PC-3 (cell line): Measurements from ENCODE around the gene SORBS2. TPM values are rescaled to one million over a fixed set of nuclear protein-coding genes. Genes with fewer than 3 reads are reported as not detected.

Experiments used
- ATAC-seq: fragments of 200-7000 bp; cut with Tn5 transposase; 2 replicates; pipeline ENCODE4 v1.9.1; 2020; ENCODE audit warnings: mild to moderate bottlenecking, moderate library complexity
- BruUV-seq: library from RNA; stranded (reverse); fragments of 400-500 nt; replicated peaks from 2 replicates; lab custom pipeline; 2021; lab: Mats Ljungman, UMichigan
- CTCF ChIA-PET: fragments of 300-600 bp; sonication (Branson Sonifier 250); formaldehyde crosslinking; loops from one replicate; lab custom pipeline; 2022; ENCODE audit warnings: antibody characterized with exemption; lab: Charles Lee
- POLR2A ChIA-PET: fragments of 300-600 bp; sonication (Branson Sonifier 250); formaldehyde crosslinking; loops from one replicate; lab custom pipeline; 2022; ENCODE audit warnings: antibody characterized with exemption; ENCODE audit not compliant: unreplicated experiment; lab: Charles Lee
- DNase-seq: peaks from one replicate; pipeline ENCODE4 v3.0.0-alpha.2; 2015
- H2AFZ ChIP-seq: fragments of 300-600 bp; sonication (generic); 2 replicates; pipeline ENCODE4 v1.6.0; 2016; ENCODE audit warnings: antibody characterized with exemption, low read length
- H3F3A ChIP-seq: fragments of 300-600 bp; sonication (generic); one replicate; pipeline ENCODE4 v1.6.0; 2017; ENCODE audit warnings: antibody characterized with exemption, low read length, control low read depth, mild to moderate bottlenecking; ENCODE audit not compliant: unreplicated experiment
- H3K27ac ChIP-seq: fragments of 300-600 bp; sonication (generic); 2 replicates; pipeline ENCODE4 v1.5.1; 2016; ENCODE audit warnings: mild to moderate bottlenecking, low read length
- H3K27me3 ChIP-seq: fragments of 300-600 bp; sonication (generic); 2 replicates; pipeline ENCODE4 v1.6.1; 2016; ENCODE audit warnings: low read length, mixed read lengths
- H3K36me3 ChIP-seq: fragments of 300-600 bp; sonication (generic); 2 replicates; pipeline ENCODE4 v1.6.1; 2016; ENCODE audit warnings: low read depth, mixed run types, low read length, mixed read lengths
- H3K4me1 ChIP-seq: fragments of 300-600 bp; sonication (generic); 2 replicates; pipeline ENCODE4 v1.5.1; 2016; ENCODE audit warnings: low read length; ENCODE audit not compliant: insufficient read depth
- H3K4me2 ChIP-seq: fragments of 300-600 bp; sonication (generic); 2 replicates; pipeline ENCODE4 v1.6.0; 2016; ENCODE audit warnings: low read length
- H3K4me3 ChIP-seq: fragments of 300-600 bp; sonication (generic); 2 replicates; pipeline ENCODE4 v1.5.1; 2016; ENCODE audit warnings: mild to moderate bottlenecking, low read length, mixed read lengths
- H3K79me2 ChIP-seq: fragments of 300-600 bp; sonication (generic); 2 replicates; pipeline ENCODE4 v1.6.1; 2017; ENCODE audit warnings: low read length, mixed read lengths
- H3K9ac ChIP-seq: fragments of 300-600 bp; sonication (generic); 2 replicates; pipeline ENCODE4 v1.6.0; 2016; ENCODE audit warnings: mild to moderate bottlenecking, low read length
- H3K9me2 ChIP-seq: fragments of 300-600 bp; sonication (generic); replicated peaks from 2 replicates; pipeline ENCODE4 v1.6.1; 2016; ENCODE audit warnings: mixed run types, low read length, mixed read lengths
- H3K9me3 ChIP-seq: fragments of 300-600 bp; sonication (generic); 2 replicates; pipeline ENCODE4 v1.6.1; 2016; ENCODE audit warnings: low read length, mixed read lengths
- H4K20me1 ChIP-seq: fragments of 300-600 bp; sonication (generic); 2 replicates; pipeline ENCODE4 v1.6.1; 2016; ENCODE audit warnings: low read length, mixed read lengths
- CTCF ChIP-seq: fragments of 300-600 bp; sonication (generic); conservative IDR thresholded peaks from 2 replicates; pipeline ENCODE4 v1.5.1; 2017; ENCODE audit warnings: antibody characterized with exemption, low read depth, mild to moderate bottlenecking, low read length
- EZH2 ChIP-seq: fragments of 300-600 bp; sonication (generic); IDR thresholded peaks from one replicate; pipeline ENCODE4 v1.6.1; 2017; ENCODE audit warnings: antibody characterized with exemption, mild to moderate bottlenecking, low read length; ENCODE audit not compliant: unreplicated experiment
- EZH2phosphoT487 ChIP-seq: fragments of 300-600 bp; sonication (generic); IDR thresholded peaks from 2 replicates; pipeline ENCODE4 v1.6.1; 2018; ENCODE audit warnings: mild to moderate bottlenecking, antibody characterized with exemption, low read length, borderline replicate concordance
- intact Hi-C: fragments of 100-400 bp; cut with micrococcal nuclease; formaldehyde crosslinking; loops from 2 replicates; pipeline ENCODE4 v1.9.0; 2023
- total RNA-seq: library from RNA; depleted of rRNA; stranded (reverse); fragments of >200 nt; gene quantifications from 2 replicates; pipeline ENCODE4 v1.2.3, GENCODE V29; 2014

Gene SORBS2
- total RNA-seq, 1 experiment from 2014 or later = 3.6 TPM

GRCh38 chr4:185657699-185658098, 154.3 kb downstream of the SORBS2 start:
- Histone ChIP-seq H3K36me3 (no peaks in the 10 kb centered on the region), H3K27me3 (no peaks in the 10 kb centered on the region), H3K79me2 (no peaks in the 10 kb centered on the region), H3F3A (no peaks in the 10 kb centered on the region), H3K4me2 (no peak overlapping the region), H4K20me1 (no peaks in the 10 kb centered on the region), H3K9me3 (no peaks in the 10 kb centered on the region), H3K4me1 (peaks cover 9% of the 10 kb centered on the region), H3K9me2 (no peaks in the 10 kb centered on the region), H3K9ac (no peak overlapping the region), H3K4me3 (no peak overlapping the region), H2AFZ (no peak overlapping the region), H3K27ac (no peak overlapping the region)
- ChIA-PET POLR2A (interaction anchor here (0.6 kb wide), 1 partner anchor 60 kb away, joined by 5 read pairs; no protein-coding TSS in a partner anchor), CTCF (no interaction called here)
- DNase-seq = no peak
- TF ChIP-seq EZH2 (no peak), CTCF (no peak), EZH2phosphoT487 (no peak)
- intact Hi-C loops = no loop called here
- no peak for ATAC-seq
- BruUV-seq = no TSS peak

GRCh38 chr4:185657183-185657582, 154.8 kb downstream of the SORBS2 start:
- TF ChIP-seq EZH2 (no peak), CTCF (no peak), EZH2phosphoT487 (no peak)
- ChIA-PET CTCF (no interaction called here), POLR2A (no interaction called here)
- Histone ChIP-seq H3K36me3 (no peaks in the 10 kb centered on the region), H3F3A (no peaks in the 10 kb centered on the region), H2AFZ (no peak overlapping the region), H3K9ac (no peak overlapping the region), H3K27ac (no peak overlapping the region), H4K20me1 (no peaks in the 10 kb centered on the region), H3K4me1 (peaks cover 9% of the 10 kb centered on the region), H3K79me2 (no peaks in the 10 kb centered on the region), H3K4me2 (no peak overlapping the region), H3K4me3 (no peak overlapping the region), H3K27me3 (no peaks in the 10 kb centered on the region), H3K9me2 (no peaks in the 10 kb centered on the region), H3K9me3 (no peaks in the 10 kb centered on the region)
- DNase-seq (no peak), ATAC-seq (no peak)
- intact Hi-C loops = no loop called here
- no TSS peak for BruUV-seq

GRCh38 chr4:185656467-185656931, 155.5 kb downstream of the SORBS2 start:
- Histone ChIP-seq H3K79me2 (no peaks in the 10 kb centered on the region), H2AFZ (no peak overlapping the region), H3K4me2 (no peak overlapping the region), H3F3A (no peaks in the 10 kb centered on the region), H3K9me2 (no peaks in the 10 kb centered on the region), H3K27ac (no peak overlapping the region), H3K4me3 (no peak overlapping the region), H3K4me1 (peaks cover 9% of the 10 kb centered on the region), H3K36me3 (no peaks in the 10 kb centered on the region), H3K27me3 (no peaks in the 10 kb centered on the region), H4K20me1 (no peaks in the 10 kb centered on the region), H3K9me3 (no peaks in the 10 kb centered on the region), H3K9ac (no peak overlapping the region)
- intact Hi-C loops = no loop called here
- CTCF ChIA-PET = no interaction called here
- peak; percentile 4 for DNase-seq
- BruUV-seq = no TSS peak
- TF ChIP-seq EZH2phosphoT487 = no peak
- 0 out of 2 replicates have a peak, but pooled peaks have one; percentile 8 for TF ChIP-seq CTCF
- no peak for TF ChIP-seq EZH2
- peak; percentile 74 for ATAC-seq
- POLR2A ChIA-PET = no interaction called here
